ENCODE measurements around the gene AIFM2. TPM values are rescaled to one million over a fixed set of nuclear protein-coding genes. Genes with fewer than 3 reads are reported as not detected.

Gene AIFM2
- polyA plus RNA-seq, 1 of the 3 experiments (the other 2 are of a cell fraction) = 9.5 TPM

- Histone ChIP-seq H3K4me1 (ENCODE audit: control insufficient read depth in 1 of 2, insufficient read depth in 2 of 2, low read depth in 1 of 2, low read length in 1 of 2) (peaks cover 0 to 10% of the 10 kb centered on the region in 2 experiments; a peak in 3 of 4 replicates), H3K36me3 (replicated peaks in 1 of 2; ENCODE audit: control insufficient read depth in 1 of 2, insufficient read depth in 2 of 2, low read length in 1 of 2) (peaks cover 71 to 79% of the 10 kb centered on the region in 2 experiments), H3K27me3 (ENCODE audit: insufficient read depth) (no peaks in the 10 kb centered on the region), H3K27ac (ENCODE audit: low read depth in 2 of 2, low read length in 1 of 2) (no peak overlapping the region), H2AFZ (ENCODE audit: low read depth) (no peak overlapping the region), H3K9me2 (no peaks in the 10 kb centered on the region), H3K79me2 (ENCODE audit: insufficient read depth) (peaks cover 98% of the 10 kb centered on the region), H3K9ac (no peak overlapping the region), H3K9me3 (no peaks in the 10 kb centered on the region), H3F3A (replicated peaks; ENCODE audit: insufficient read depth) (peaks cover 15% of the 10 kb centered on the region), H3K4me3 (ENCODE audit: low read depth in 2 of 2, low read length in 1 of 2) (no peak overlapping the region), H4K20me1 (ENCODE audit: insufficient read depth) (peaks cover 85% of the 10 kb centered on the region), H3K4me2 (no peak overlapping the region)
- 93% methylated on average over 2 of the region's 2 CpGs for WGBS (ENCODE audit: low lambda C conversion rate)
- DNase-seq = no peak
- ChIA-PET CTCF (interaction anchor here (1.3 kb wide), 1 partner anchor 202 kb away, joined by 4 read pairs; no protein-coding TSS in a partner anchor), POLR2A (no interaction called here)
- no peak for TF ChIP-seq YY1 (IDR thresholded peaks at IDR 0.05; ENCODE audit: low read depth)
- no peak for TF ChIP-seq EP300 (IDR thresholded peaks at IDR 0.05; ENCODE audit: borderline replicate concordance in 1 of 2, low read depth in 1 of 2, low read length in 1 of 2)
- TF ChIP-seq MXI1 (IDR thresholded peaks at IDR 0.05; ENCODE audit: low read depth, low read length) = no peak
- no peak for TF ChIP-seq TEAD4 (IDR thresholded peaks at IDR 0.05; ENCODE audit: borderline replicate concordance, insufficient read depth)
- TF ChIP-seq GATA2 (CRISPR knock-in tag; IDR thresholded peaks at IDR 0.05) = no peak
- TF ChIP-seq TCF12 (IDR thresholded peaks at IDR 0.05) = no peak
- TF ChIP-seq, protein P1, sequence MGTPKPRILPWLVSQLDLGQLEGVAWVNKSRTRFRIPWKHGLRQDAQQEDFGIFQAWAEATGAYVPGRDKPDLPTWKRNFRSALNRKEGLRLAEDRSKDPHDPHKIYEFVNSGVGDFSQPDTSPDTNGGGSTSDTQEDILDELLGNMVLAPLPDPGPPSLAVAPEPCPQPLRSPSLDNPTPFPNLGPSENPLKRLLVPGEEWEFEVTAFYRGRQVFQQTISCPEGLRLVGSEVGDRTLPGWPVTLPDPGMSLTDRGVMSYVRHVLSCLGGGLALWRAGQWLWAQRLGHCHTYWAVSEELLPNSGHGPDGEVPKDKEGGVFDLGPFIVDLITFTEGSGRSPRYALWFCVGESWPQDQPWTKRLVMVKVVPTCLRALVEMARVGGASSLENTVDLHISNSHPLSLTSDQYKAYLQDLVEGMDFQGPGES (IDR thresholded peaks at IDR 0.05; ENCODE audit: low read depth, low read length) = no peak
- TF ChIP-seq, protein P2, sequence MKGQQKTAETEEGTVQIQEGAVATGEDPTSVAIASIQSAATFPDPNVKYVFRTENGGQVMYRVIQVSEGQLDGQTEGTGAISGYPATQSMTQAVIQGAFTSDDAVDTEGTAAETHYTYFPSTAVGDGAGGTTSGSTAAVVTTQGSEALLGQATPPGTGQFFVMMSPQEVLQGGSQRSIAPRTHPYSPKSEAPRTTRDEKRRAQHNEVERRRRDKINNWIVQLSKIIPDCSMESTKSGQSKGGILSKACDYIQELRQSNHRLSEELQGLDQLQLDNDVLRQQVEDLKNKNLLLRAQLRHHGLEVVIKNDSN (IDR thresholded peaks at IDR 0.05; ENCODE audit: borderline replicate concordance, low read depth) = no peak
- TF ChIP-seq SMC3 (IDR thresholded peaks at IDR 0.05; ENCODE audit: low read depth, low read length) = no peak
- TF ChIP-seq MAX (IDR thresholded peaks at IDR 0.05; ENCODE audit: low read depth) = no peak
- TF ChIP-seq, protein P3, sequence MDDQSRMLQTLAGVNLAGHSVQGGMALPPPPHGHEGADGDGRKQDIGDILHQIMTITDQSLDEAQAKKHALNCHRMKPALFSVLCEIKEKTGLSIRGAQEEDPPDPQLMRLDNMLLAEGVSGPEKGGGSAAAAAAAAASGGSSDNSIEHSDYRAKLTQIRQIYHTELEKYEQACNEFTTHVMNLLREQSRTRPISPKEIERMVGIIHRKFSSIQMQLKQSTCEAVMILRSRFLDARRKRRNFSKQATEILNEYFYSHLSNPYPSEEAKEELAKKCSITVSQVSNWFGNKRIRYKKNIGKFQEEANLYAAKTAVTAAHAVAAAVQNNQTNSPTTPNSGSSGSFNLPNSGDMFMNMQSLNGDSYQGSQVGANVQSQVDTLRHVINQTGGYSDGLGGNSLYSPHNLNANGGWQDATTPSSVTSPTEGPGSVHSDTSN (IDR thresholded peaks at IDR 0.05) = no peak
- TF ChIP-seq ZBTB33 (IDR thresholded peaks at IDR 0.05; ENCODE audit: borderline replicate concordance, low read depth) = no peak
- TF ChIP-seq, protein P4, sequence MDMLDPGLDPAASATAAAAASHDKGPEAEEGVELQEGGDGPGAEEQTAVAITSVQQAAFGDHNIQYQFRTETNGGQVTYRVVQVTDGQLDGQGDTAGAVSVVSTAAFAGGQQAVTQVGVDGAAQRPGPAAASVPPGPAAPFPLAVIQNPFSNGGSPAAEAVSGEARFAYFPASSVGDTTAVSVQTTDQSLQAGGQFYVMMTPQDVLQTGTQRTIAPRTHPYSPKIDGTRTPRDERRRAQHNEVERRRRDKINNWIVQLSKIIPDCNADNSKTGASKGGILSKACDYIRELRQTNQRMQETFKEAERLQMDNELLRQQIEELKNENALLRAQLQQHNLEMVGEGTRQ (IDR thresholded peaks at IDR 0.05; ENCODE audit: borderline replicate concordance, low read depth, low read length) = no peak
- TF ChIP-seq FOXM1 (IDR thresholded peaks at IDR 0.05; ENCODE audit: low read depth) = no peak
- TF ChIP-seq JUND (IDR thresholded peaks at IDR 0.05) = no peak
- TF ChIP-seq NFIC (IDR thresholded peaks at IDR 0.05; ENCODE audit: borderline replicate concordance) = no peak
- no peak for TF ChIP-seq CTCF (IDR thresholded peaks at IDR 0.05)
These were observed 29.7 kb upstream of the AIFM2 start for GRCh38 chr10:70162151-70162891.
